ENCODE results near the gene SOHLH1. TPM values are rescaled to one million over a fixed set of nuclear protein-coding genes. Genes with fewer than 3 reads are reported as not detected.
A peak's percentile ranks its signal among the peaks of the same experiment; 100 is the strongest.

The SOHLH1 gene
- total RNA-seq, 1 experiment from 2014 or later = not detected

DNA sequence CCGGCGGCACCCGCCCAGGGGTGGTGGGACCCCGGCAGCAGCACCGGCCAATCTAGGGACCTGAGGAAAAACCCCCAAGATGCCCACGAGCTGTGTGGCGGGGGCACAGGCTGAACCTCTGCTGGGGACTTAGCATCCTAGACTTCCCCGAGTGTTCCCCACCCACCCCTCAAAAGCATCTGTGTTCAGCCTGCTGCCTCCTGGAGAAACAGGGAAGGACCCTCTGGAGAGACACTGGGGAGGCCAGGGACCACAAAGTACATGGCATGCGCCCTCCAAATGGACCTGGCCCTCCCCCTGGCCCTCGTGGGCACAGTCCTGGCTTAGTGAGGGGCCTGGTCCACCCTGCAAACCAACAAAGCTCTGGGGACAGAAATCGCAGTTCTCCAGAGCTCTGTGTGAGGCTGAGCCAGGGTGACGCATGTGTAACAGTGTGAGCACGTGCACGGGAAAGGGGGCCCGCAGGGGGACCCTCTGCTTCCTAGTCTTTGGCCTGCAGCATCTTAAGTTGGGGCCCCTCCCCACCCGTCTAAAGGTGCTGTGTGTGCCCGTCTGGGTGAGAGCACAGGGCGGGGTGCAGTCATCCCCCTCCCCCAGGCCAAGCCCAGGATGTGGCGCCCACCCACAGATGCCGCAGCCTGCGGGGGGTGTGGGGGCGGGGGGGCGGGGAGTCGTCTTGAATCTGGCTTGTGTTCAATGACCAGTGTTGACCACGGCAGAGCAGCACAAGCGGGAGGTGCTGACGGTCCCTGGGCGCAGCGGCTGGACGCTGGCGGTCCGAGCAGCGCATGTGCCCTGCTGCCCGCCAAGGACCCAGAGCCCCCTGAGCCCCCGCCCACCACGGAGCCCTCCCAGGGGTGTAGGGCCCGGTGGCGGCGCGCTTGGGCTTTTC is 2.0 kb upstream of the SOHLH1 start:
- CTCF ChIA-PET = no interaction called here
- no peaks in the 10 kb centered on the region for H3K27me3 ChIP-seq (ENCODE audit: insufficient read depth, low read length)
- intact Hi-C loops (cut with micrococcal nuclease) = no loop called here

More for the DNA sequence above, 2.0 kb upstream of the SOHLH1 start:
- H2AFZ ChIP-seq (ENCODE audit: low read depth, low read length, poor library complexity, severe bottlenecking) = no peak overlapping the region
- ATAC-seq = peak; percentile 31
- H3K9ac ChIP-seq (ENCODE audit: low read length) = no peak overlapping the region
- no peaks in the 10 kb centered on the region for H3K9me3 ChIP-seq (ENCODE audit: control insufficient read depth in 1 of 2, insufficient read depth in 1 of 2, low read depth in 1 of 2, low read length in 2 of 2)
- H3K9me2 ChIP-seq (ENCODE audit: insufficient read depth) = no peaks in the 10 kb centered on the region
- no peak for DNase-seq (ENCODE audit: low read depth, low spot score)
- POLR2A ChIA-PET = no interaction called here
- H3K27ac ChIP-seq (ENCODE audit: low read depth, low read length) = no peak overlapping the region
- H4K20me1 ChIP-seq (ENCODE audit: insufficient read depth) = no peaks in the 10 kb centered on the region
- 0 out of 4 replicates have a peak overlapping the region, but pooled peaks have one; percentile 7 to 16 for H3K4me3 ChIP-seq (replicated peaks in 1 of 2; ENCODE audit: low read depth in 1 of 2, low read length in 2 of 2)
- peaks cover 2 to 8% of the 10 kb centered on the region in 2 experiments; a peak in 3 of 4 replicates for H3K4me1 ChIP-seq (ENCODE audit: control insufficient read depth in 1 of 2, insufficient read depth in 2 of 2, low read length in 2 of 2)
- no peaks in the 10 kb centered on the region for H3K36me3 ChIP-seq (ENCODE audit: control insufficient read depth in 1 of 2, insufficient read depth in 2 of 2, low read length in 2 of 2)
- no peaks in the 10 kb centered on the region for H3K79me2 ChIP-seq (ENCODE audit: insufficient read depth, low read length)
- H3K4me2 ChIP-seq (ENCODE audit: low read length) = peak overlapping the region; percentile 62
- BruUV-seq (replicated peaks) = no TSS peak
- no peak for TF ChIP-seq ZBTB33 (IDR thresholded peaks at IDR 0.05; ENCODE audit: extremely low read depth, insufficient replicate concordance, low read length)
- no peak for TF ChIP-seq CTCF (IDR thresholded peaks at IDR 0.05 in 2 of 3, conservative IDR thresholded peaks at IDR 0.05 in 1 of 3; ENCODE audit: borderline replicate concordance in 1 of 3, insufficient read depth in 1 of 3, low read depth in 2 of 3, low read length in 2 of 3)
- TF ChIP-seq ZNF274 (IDR thresholded peaks at IDR 0.05; ENCODE audit: low read depth, low read length) = no peak
- RAD21 ChIA-PET (ENCODE audit: low non-redundant PET in 1 of 2, low total read pairs in 2 of 2, uncharacterized antibody in 2 of 2, unreplicated experiment in 2 of 2) = no interaction called here

Data from HCT116 (cell line).